HCT116 (cell line): Measurements from ENCODE around the gene CDH4. TPM values are rescaled to one million over a fixed set of nuclear protein-coding genes. Genes with fewer than 3 reads are reported as not detected.

ENCODE experiments used
- ATAC-seq: fragments of 200-7000 bp; cut with Tn5 transposase; 2 replicates; pipeline ENCODE4 v1.9.1; 2020; ENCODE audit warnings: mild to moderate bottlenecking, moderate library complexity
- BruUV-seq: library from RNA; stranded (reverse); fragments of 400-500 nt; replicated peaks from 2 replicates; lab custom pipeline; 2021; lab: Mats Ljungman, UMichigan
- CTCF ChIA-PET: fragments of 300-600 bp; sonication (Branson Sonifier 250); formaldehyde crosslinking; loops from one replicate; lab custom pipeline; 2021; ENCODE audit warnings: antibody characterized with exemption; lab: Charles Lee
- POLR2A ChIA-PET: fragments of 300-600, 350-600 bp; sonication (Branson Sonifier 250); formaldehyde crosslinking; loops from one replicate; lab custom pipeline; 2021; ENCODE audit warnings: antibody characterized with exemption; lab: Charles Lee
- RAD21 ChIA-PET, 2 experiments: fragments of 300-600 bp; sonication (Branson Sonifier 250); formaldehyde crosslinking; loops; one replicate each; lab custom pipeline; 2023; ENCODE audit warnings: low total read pairs in 2 of 2; ENCODE audit not compliant: uncharacterized antibody in 2 of 2, unreplicated experiment in 2 of 2, low non-redundant PET in 1 of 2; lab: Charles Lee
- DNase-seq: peaks from one replicate; pipeline ENCODE4 v3.0.0-alpha.2; 2010; ENCODE audit warnings: low read depth, low spot score
- H2AFZ ChIP-seq: fragments of 200-600 bp; shearing (Covaris generic), sonication (generic); 2 replicates; pipeline ENCODE4 v1.6.1; 2017; ENCODE audit warnings: low read depth, mixed run types, mixed read lengths, antibody characterized with exemption, low read length; ENCODE audit not compliant: poor library complexity, severe bottlenecking
- H3K27ac ChIP-seq: 2 replicates; pipeline ENCODE4 v1.5.1; 2012; ENCODE audit warnings: low read depth, low read length
- H3K27me3 ChIP-seq: fragments of 200-600 bp; sonication (generic); 2 replicates; pipeline ENCODE4 v1.6.1; 2016; ENCODE audit warnings: mixed run types, low read length, mixed read lengths; ENCODE audit not compliant: insufficient read depth
- H3K36me3 ChIP-seq, 2 experiments: fragments of 200-500 bp in 1 of 2; fragments of 200-600 bp in 1 of 2; sonication (Bioruptor generic) in 1 of 2; sonication (generic) in 1 of 2; 2 replicates each; pipeline versions ENCODE4 v1.5.1 to v1.6.1; 2014 to 2016; ENCODE audit warnings: low read length in 2 of 2, inconsistent platforms in 1 of 2, mixed read lengths in 1 of 2, mixed run types in 1 of 2; ENCODE audit not compliant: insufficient read depth in 2 of 2, control insufficient read depth in 1 of 2
- H3K4me1 ChIP-seq, 2 experiments: fragments of 200-600 bp in 1 of 2; sonication (generic) in 1 of 2; 2 replicates each; pipeline versions ENCODE4 v1.5.1 to v1.6.1; 2012 to 2017; ENCODE audit warnings: low read length in 2 of 2, inconsistent platforms in 1 of 2, mild to moderate bottlenecking in 1 of 2, mixed read lengths in 1 of 2, mixed run types in 1 of 2, moderate library complexity in 1 of 2; ENCODE audit not compliant: insufficient read depth in 2 of 2, control insufficient read depth in 1 of 2
- H3K4me2 ChIP-seq: fragments of 200-600 bp; sonication (generic); 2 replicates; pipeline ENCODE4 v1.6.1; 2017; ENCODE audit warnings: mixed run types, low read length, mixed read lengths
- H3K4me3 ChIP-seq, 2 experiments: fragments of 200-600 bp in 1 of 2; sonication (generic) in 1 of 2; replicated peaks in 1 of 2; 2 replicates each; pipeline ENCODE4 v1.5.1; 2011 to 2016; ENCODE audit warnings: low read length in 2 of 2, control low read depth in 1 of 2, low read depth in 1 of 2, mild to moderate bottlenecking in 1 of 2, mixed read lengths in 1 of 2, mixed run types in 1 of 2
- H3K79me2 ChIP-seq: fragments of 200-600 bp; sonication (generic); 2 replicates; pipeline ENCODE4 v1.6.1; 2017; ENCODE audit warnings: mild to moderate bottlenecking, mixed run types, low read length, moderate library complexity, mixed read lengths; ENCODE audit not compliant: insufficient read depth
- H3K9ac ChIP-seq: fragments of 200-600 bp; sonication (generic); 2 replicates; pipeline ENCODE4 v1.6.1; 2016; ENCODE audit warnings: low read length, mixed read lengths
- H3K9me2 ChIP-seq: fragments of 200-600 bp; sonication (generic), shearing (Covaris generic); 2 replicates; pipeline ENCODE4 v1.6.1; 2017; ENCODE audit warnings: mixed run types, mild to moderate bottlenecking, moderate library complexity; ENCODE audit not compliant: insufficient read depth
- H3K9me3 ChIP-seq, 2 experiments: fragments of 200-500 bp in 1 of 2; fragments of 200-600 bp in 1 of 2; sonication (Bioruptor generic) in 1 of 2; sonication (generic) in 1 of 2; 2 replicates each; pipeline ENCODE4 v1.6.1; 2014 to 2017; ENCODE audit warnings: low read length in 2 of 2, mixed read lengths in 2 of 2, inconsistent platforms in 1 of 2, low read depth in 1 of 2, mild to moderate bottlenecking in 1 of 2, mixed run types in 1 of 2, moderate library complexity in 1 of 2; ENCODE audit not compliant: control insufficient read depth in 1 of 2, insufficient read depth in 1 of 2
- H4K20me1 ChIP-seq: fragments of 200-600 bp; sonication (generic), shearing (Covaris generic); 2 replicates; pipeline ENCODE4 v1.6.1; 2017; ENCODE audit warnings: mixed run types, mild to moderate bottlenecking, moderate library complexity; ENCODE audit not compliant: insufficient read depth
- ATF3 ChIP-seq: IDR thresholded peaks from 2 replicates; pipeline ENCODE4 v1.6.1; 2012
- CBX3 ChIP-seq: IDR thresholded peaks from 2 replicates; pipeline ENCODE4 v1.6.1; 2012; ENCODE audit warnings: low read depth
- CTCF ChIP-seq, 3 experiments: fragments of 200-600 bp in 1 of 3; sonication (generic) in 1 of 3; IDR thresholded peaks in 2 of 3; conservative IDR thresholded peaks in 1 of 3; 2 replicates each; pipeline ENCODE4 v1.5.1; 2012 to 2017; ENCODE audit warnings: low read depth in 2 of 3, low read length in 2 of 3, antibody characterized with exemption in 1 of 3, borderline replicate concordance in 1 of 3, control low read depth in 1 of 3, mild to moderate bottlenecking in 1 of 3, mixed read lengths in 1 of 3, mixed run types in 1 of 3, moderate library complexity in 1 of 3; ENCODE audit not compliant: insufficient read depth in 1 of 3
- EGR1 ChIP-seq: IDR thresholded peaks from 2 replicates; pipeline ENCODE4 v1.6.1; 2012; ENCODE audit warnings: low read depth
- EZH2phosphoT487 ChIP-seq: fragments of 200-600 bp; IDR thresholded peaks from 2 replicates; pipeline ENCODE4 v1.6.1; 2018; ENCODE audit warnings: antibody characterized with exemption, borderline replicate concordance
- POLR2AphosphoS5 ChIP-seq: IDR thresholded peaks from 2 replicates; pipeline ENCODE4 v1.6.1; 2011; ENCODE audit warnings: mild to moderate bottlenecking, low read depth, low read length, moderate library complexity
- REST ChIP-seq: IDR thresholded peaks from 2 replicates; pipeline ENCODE4 v1.6.1; 2012; ENCODE audit warnings: low read depth
- SIN3A ChIP-seq: IDR thresholded peaks from 2 replicates; pipeline ENCODE4 v1.6.1; 2012; ENCODE audit warnings: low read depth
- SRF ChIP-seq: IDR thresholded peaks from 2 replicates; pipeline ENCODE4 v1.6.1; 2012; ENCODE audit warnings: low read depth
- TCF7L2 ChIP-seq: IDR thresholded peaks from 2 replicates; pipeline ENCODE4 v1.7.0; 2011; ENCODE audit warnings: borderline replicate concordance, inconsistent platforms; ENCODE audit not compliant: insufficient read depth, insufficient read length; ENCODE audit errors: extremely low read depth
- ZBTB33 ChIP-seq: IDR thresholded peaks from 2 replicates; pipeline ENCODE4 v1.6.1; 2011; ENCODE audit warnings: mild to moderate bottlenecking, low read length, moderate library complexity; ENCODE audit not compliant: insufficient replicate concordance; ENCODE audit errors: extremely low read depth
- ZFX ChIP-seq: fragments of 450-650 bp; IDR thresholded peaks from 2 replicates; pipeline ENCODE4 v1.6.1; 2017
- ZNF274 ChIP-seq: fragments of 200-500 bp; sonication (Bioruptor generic); IDR thresholded peaks from 2 replicates; pipeline ENCODE4 v1.6.1; 2014; ENCODE audit warnings: mild to moderate bottlenecking, low read depth, low read length, inconsistent platforms
- intact Hi-C: fragments of 100-400 bp; cut with micrococcal nuclease; formaldehyde crosslinking; loops from 2 replicates; pipeline ENCODE4 v1.10.0; 2022
- total RNA-seq: library from RNA; stranded (reverse); gene quantifications from one replicate; pipeline ENCODE4 v1.2.1, GENCODE V29; 2021; ENCODE audit not compliant: unreplicated experiment

CDH4 gene
- total RNA-seq, 1 experiment from 2014 or later: not detected

- TF ChIP-seq REST: no peak
These were observed 189.5 kb downstream of the CDH4 start (continued) for GRCh38 chr20:61441537-61441936.

GRCh38 chr20:61442075-61442670 lies 190.1 kb downstream of the CDH4 start:
- Histone ChIP-seq H3K27me3 (no peaks in the 10 kb centered on the region), H3K4me3 (no peak overlapping the region), H3K4me2 (no peak overlapping the region), H3K4me1 (no peaks in the 10 kb centered on the region), H3K9ac (no peak overlapping the region), H3K79me2 (no peaks in the 10 kb centered on the region), H2AFZ (no peak overlapping the region), H3K27ac (no peak overlapping the region), H3K9me2 (no peaks in the 10 kb centered on the region), H3K36me3 (no peaks in the 10 kb centered on the region), H3K9me3 (peaks cover 5 to 8% of the 10 kb centered on the region in 2 experiments; a peak in 3 of 4 replicates), H4K20me1 (no peaks in the 10 kb centered on the region)
- CTCF ChIA-PET: no interaction called here
- ATAC-seq (no peak), DNase-seq (no peak)
- intact Hi-C loops: no loop called here
- RAD21 ChIA-PET: no interaction called here
- TF ChIP-seq CBX3: no peak
- no peak for TF ChIP-seq EZH2phosphoT487
- no peak for TF ChIP-seq CTCF (IDR thresholded peaks at IDR 0.05 in 2 of 3, conservative IDR thresholded peaks at IDR 0.05 in 1 of 3; ENCODE audit: borderline replicate concordance in 1 of 3, insufficient read depth in 1 of 3, low read depth in 2 of 3, low read length in 2 of 3)
- TF ChIP-seq POLR2AphosphoS5: no peak
- no peak for TF ChIP-seq TCF7L2
- TF ChIP-seq ZNF274: no peak
- no peak for TF ChIP-seq SIN3A
- TF ChIP-seq EGR1: no peak
- no peak for TF ChIP-seq ATF3
- TF ChIP-seq SRF: no peak
- no peak for TF ChIP-seq ZFX
- no peak for TF ChIP-seq ZBTB33
- BruUV-seq: no TSS peak
- POLR2A ChIA-PET: no interaction called here
